K562 (cell line): ENCODE measurements around the gene ARL3. TPM values are rescaled to one million over a fixed set of nuclear protein-coding genes. Genes with fewer than 3 reads are reported as not detected.

Experiments used
- BHLHE40 ChIP-seq: IDR thresholded peaks from 2 replicates; pipeline ENCODE4 v1.6.1; 2011; ENCODE audit warnings: low read length, improper control_type of control experiment
- CREB3L1 ChIP-seq: fragments of 450-650 bp; IDR thresholded peaks from 2 replicates; pipeline ENCODE4 v1.6.1; 2014; ENCODE audit warnings: low read depth, mild to moderate bottlenecking, moderate library complexity, borderline replicate concordance
- KAT8 ChIP-seq: fragments of 450-650 bp; IDR thresholded peaks from 2 replicates; pipeline ENCODE4 v1.6.1; 2016; ENCODE audit warnings: low read depth, mild to moderate bottlenecking
- MCM5 ChIP-seq: fragments of 450-650 bp; IDR thresholded peaks from 2 replicates; pipeline ENCODE4 v1.6.1; 2016; ENCODE audit warnings: low read depth
- MEF2D ChIP-seq: conservative IDR thresholded peaks from 2 replicates; pipeline ENCODE4 v1.6.1; 2016; ENCODE audit warnings: low read depth, missing genetic modification characterization, missing compliant biosample characterization
- NBN ChIP-seq: fragments of 450-650 bp; IDR thresholded peaks from 2 replicates; pipeline ENCODE4 v1.6.1; 2016; ENCODE audit warnings: low read depth, mild to moderate bottlenecking
- NFYB ChIP-seq: IDR thresholded peaks from 2 replicates; pipeline ENCODE4 v1.6.1; 2011; ENCODE audit warnings: mild to moderate bottlenecking, moderate library complexity; ENCODE audit not compliant: insufficient read length; ENCODE audit errors: extremely low read depth
- SMAD3 ChIP-seq: fragments of 450-650 bp; formaldehyde crosslinking; conservative IDR thresholded peaks from 2 replicates; pipeline ENCODE4 v1.4.0; 2020; ENCODE audit warnings: mild to moderate bottlenecking
- ZNF175 ChIP-seq: fragments of 200-800 bp; sonication (Bioruptor generic); IDR thresholded peaks from 2 replicates; pipeline ENCODE4 v1.6.1; 2016; ENCODE audit warnings: low read depth, mild to moderate bottlenecking, missing genetic modification characterization, missing compliant biosample characterization
- ZNF41 ChIP-seq: fragments of 250-450 bp; sonication (Bioruptor Pico); conservative IDR thresholded peaks from 2 replicates; pipeline ENCODE4 v1.4.0; 2020; ENCODE audit warnings: mild to moderate bottlenecking
- polyA plus RNA-seq, 8 experiments: library from polyadenylated mRNA; depleted of rRNA in 4 of 8; stranded (reverse) in 5 of 8; unstranded in 3 of 8; fragments of >200 nt; fragmentation: Nextera tagmentation in 2 of 8; fragmentation: Illumina TruSeq in 1 of 8; extraction: Ambion mirVana in 2 of 8; extraction: Trizol in 1 of 8; gene quantifications; 2 replicates each; pipeline versions ENCODE4 v1.2.1 to v1.2.3, GENCODE V29; 2011 to 2014; ENCODE audit warnings: inconsistent platforms in 1 of 8, missing spikeins in 1 of 8
- total RNA-seq, 7 experiments: library from RNA; depleted of rRNA in 6 of 7; stranded (reverse); fragments of >200 nt in 6 of 7; fragmentation: Illumina TruSeq in 2 of 7; extraction: Trizol in 2 of 7; gene quantifications; 2 replicates each; pipeline versions ENCODE4 v1.2.1 to v1.2.3, GENCODE V29; 2011 to 2021; ENCODE audit warnings: low replicate concordance in 1 of 7
- TF ChIP-seq, protein P1 (sequence below): fragments of 450-650 bp; conservative IDR thresholded peaks from 2 replicates; pipeline ENCODE4 v1.6.1; 2016; ENCODE audit warnings: missing genetic modification characterization, low read depth, mild to moderate bottlenecking, missing compliant biosample characterization, moderate library complexity
- TF ChIP-seq, protein P2 (sequence below): fragments of 450-650 bp; conservative IDR thresholded peaks from 2 replicates; pipeline ENCODE4 v1.6.1; 2016; ENCODE audit warnings: missing genetic modification characterization, low read depth, mild to moderate bottlenecking, control low read depth, missing compliant biosample characterization
- TF ChIP-seq, protein P3 (sequence below): fragments of 200-600 bp; sonication (generic); IDR thresholded peaks from one replicate; pipeline ENCODE4 v1.6.1; 2012; ENCODE audit warnings: mild to moderate bottlenecking, low read depth, low read length, inconsistent platforms

Gene ARL3
- total and polyA plus RNA-seq, 9 of the 15 experiments (the other 6 are each of a cell fraction or from before 2014, with no cell fraction given): 2.9 to 8.9 (median 4.8) TPM

DNA sequence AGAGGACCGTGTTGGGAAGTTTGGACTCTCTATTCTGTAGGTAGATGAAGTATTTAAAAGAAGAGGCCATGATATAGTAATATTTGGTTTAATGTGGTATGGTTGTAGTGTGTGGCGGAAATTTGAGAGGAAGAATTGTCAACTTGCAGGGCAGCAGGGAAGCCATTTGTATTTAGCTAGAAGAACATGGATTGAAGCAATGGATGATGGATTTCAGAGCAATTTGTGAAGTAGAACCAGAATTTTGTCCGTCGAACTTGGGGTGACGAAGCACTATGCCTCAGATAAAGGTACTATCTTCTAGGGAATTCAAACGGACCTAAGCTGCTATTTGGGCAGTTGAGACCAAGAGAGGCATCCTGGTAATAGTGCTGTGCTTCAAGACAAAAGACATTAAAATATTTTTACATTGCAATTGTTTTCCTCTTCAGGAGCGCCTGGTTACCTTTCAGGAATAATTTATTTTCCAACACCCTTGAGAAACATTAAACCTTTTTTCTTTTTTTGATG is 28.9 kb upstream of the ARL3 start (continued):
- TF ChIP-seq, protein P1, sequence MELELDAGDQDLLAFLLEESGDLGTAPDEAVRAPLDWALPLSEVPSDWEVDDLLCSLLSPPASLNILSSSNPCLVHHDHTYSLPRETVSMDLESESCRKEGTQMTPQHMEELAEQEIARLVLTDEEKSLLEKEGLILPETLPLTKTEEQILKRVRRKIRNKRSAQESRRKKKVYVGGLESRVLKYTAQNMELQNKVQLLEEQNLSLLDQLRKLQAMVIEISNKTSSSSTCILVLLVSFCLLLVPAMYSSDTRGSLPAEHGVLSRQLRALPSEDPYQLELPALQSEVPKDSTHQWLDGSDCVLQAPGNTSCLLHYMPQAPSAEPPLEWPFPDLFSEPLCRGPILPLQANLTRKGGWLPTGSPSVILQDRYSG (tag): peak; percentile 92
- TF ChIP-seq CREB3L1 (no peak), MEF2D (peak; percentile 76), KAT8 (no peak), BHLHE40 (no peak), ZNF175 (CRISPR knock-in tag) (peak; percentile 50; the same call in 1 of the 2 replicates), NBN (no peak), MCM5 (no peak), ZNF41 (CRISPR knock-in tag) (0 out of 2 replicates have a peak, but pooled peaks have one; percentile 9), NFYB (no peak), SMAD3 (CRISPR knock-in tag) (no peak)
- TF ChIP-seq, protein P2, sequence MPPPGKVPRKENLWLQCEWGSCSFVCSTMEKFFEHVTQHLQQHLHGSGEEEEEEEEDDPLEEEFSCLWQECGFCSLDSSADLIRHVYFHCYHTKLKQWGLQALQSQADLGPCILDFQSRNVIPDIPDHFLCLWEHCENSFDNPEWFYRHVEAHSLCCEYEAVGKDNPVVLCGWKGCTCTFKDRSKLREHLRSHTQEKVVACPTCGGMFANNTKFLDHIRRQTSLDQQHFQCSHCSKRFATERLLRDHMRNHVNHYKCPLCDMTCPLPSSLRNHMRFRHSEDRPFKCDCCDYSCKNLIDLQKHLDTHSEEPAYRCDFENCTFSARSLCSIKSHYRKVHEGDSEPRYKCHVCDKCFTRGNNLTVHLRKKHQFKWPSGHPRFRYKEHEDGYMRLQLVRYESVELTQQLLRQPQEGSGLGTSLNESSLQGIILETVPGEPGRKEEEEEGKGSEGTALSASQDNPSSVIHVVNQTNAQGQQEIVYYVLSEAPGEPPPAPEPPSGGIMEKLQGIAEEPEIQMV (tag): peak; percentile 71
- TF ChIP-seq, protein P3, sequence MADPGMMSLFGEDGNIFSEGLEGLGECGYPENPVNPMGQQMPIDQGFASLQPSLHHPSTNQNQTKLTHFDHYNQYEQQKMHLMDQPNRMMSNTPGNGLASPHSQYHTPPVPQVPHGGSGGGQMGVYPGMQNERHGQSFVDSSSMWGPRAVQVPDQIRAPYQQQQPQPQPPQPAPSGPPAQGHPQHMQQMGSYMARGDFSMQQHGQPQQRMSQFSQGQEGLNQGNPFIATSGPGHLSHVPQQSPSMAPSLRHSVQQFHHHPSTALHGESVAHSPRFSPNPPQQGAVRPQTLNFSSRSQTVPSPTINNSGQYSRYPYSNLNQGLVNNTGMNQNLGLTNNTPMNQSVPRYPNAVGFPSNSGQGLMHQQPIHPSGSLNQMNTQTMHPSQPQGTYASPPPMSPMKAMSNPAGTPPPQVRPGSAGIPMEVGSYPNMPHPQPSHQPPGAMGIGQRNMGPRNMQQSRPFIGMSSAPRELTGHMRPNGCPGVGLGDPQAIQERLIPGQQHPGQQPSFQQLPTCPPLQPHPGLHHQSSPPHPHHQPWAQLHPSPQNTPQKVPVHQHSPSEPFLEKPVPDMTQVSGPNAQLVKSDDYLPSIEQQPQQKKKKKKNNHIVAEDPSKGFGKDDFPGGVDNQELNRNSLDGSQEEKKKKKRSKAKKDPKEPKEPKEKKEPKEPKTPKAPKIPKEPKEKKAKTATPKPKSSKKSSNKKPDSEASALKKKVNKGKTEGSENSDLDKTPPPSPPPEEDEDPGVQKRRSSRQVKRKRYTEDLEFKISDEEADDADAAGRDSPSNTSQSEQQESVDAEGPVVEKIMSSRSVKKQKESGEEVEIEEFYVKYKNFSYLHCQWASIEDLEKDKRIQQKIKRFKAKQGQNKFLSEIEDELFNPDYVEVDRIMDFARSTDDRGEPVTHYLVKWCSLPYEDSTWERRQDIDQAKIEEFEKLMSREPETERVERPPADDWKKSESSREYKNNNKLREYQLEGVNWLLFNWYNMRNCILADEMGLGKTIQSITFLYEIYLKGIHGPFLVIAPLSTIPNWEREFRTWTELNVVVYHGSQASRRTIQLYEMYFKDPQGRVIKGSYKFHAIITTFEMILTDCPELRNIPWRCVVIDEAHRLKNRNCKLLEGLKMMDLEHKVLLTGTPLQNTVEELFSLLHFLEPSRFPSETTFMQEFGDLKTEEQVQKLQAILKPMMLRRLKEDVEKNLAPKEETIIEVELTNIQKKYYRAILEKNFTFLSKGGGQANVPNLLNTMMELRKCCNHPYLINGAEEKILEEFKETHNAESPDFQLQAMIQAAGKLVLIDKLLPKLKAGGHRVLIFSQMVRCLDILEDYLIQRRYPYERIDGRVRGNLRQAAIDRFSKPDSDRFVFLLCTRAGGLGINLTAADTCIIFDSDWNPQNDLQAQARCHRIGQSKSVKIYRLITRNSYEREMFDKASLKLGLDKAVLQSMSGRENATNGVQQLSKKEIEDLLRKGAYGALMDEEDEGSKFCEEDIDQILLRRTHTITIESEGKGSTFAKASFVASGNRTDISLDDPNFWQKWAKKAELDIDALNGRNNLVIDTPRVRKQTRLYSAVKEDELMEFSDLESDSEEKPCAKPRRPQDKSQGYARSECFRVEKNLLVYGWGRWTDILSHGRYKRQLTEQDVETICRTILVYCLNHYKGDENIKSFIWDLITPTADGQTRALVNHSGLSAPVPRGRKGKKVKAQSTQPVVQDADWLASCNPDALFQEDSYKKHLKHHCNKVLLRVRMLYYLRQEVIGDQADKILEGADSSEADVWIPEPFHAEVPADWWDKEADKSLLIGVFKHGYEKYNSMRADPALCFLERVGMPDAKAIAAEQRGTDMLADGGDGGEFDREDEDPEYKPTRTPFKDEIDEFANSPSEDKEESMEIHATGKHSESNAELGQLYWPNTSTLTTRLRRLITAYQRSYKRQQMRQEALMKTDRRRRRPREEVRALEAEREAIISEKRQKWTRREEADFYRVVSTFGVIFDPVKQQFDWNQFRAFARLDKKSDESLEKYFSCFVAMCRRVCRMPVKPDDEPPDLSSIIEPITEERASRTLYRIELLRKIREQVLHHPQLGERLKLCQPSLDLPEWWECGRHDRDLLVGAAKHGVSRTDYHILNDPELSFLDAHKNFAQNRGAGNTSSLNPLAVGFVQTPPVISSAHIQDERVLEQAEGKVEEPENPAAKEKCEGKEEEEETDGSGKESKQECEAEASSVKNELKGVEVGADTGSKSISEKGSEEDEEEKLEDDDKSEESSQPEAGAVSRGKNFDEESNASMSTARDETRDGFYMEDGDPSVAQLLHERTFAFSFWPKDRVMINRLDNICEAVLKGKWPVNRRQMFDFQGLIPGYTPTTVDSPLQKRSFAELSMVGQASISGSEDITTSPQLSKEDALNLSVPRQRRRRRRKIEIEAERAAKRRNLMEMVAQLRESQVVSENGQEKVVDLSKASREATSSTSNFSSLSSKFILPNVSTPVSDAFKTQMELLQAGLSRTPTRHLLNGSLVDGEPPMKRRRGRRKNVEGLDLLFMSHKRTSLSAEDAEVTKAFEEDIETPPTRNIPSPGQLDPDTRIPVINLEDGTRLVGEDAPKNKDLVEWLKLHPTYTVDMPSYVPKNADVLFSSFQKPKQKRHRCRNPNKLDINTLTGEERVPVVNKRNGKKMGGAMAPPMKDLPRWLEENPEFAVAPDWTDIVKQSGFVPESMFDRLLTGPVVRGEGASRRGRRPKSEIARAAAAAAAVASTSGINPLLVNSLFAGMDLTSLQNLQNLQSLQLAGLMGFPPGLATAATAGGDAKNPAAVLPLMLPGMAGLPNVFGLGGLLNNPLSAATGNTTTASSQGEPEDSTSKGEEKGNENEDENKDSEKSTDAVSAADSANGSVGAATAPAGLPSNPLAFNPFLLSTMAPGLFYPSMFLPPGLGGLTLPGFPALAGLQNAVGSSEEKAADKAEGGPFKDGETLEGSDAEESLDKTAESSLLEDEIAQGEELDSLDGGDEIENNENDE: no peak
